Breast epithelium (tissue), 3 donors: ENCODE results near the gene SPACA6.

Experiments used
- POLR2A ChIP-seq: fragments of 450-650 bp; IDR thresholded peaks from one replicate; pipeline ENCODE4 v1.6.1; 2016; ENCODE audit warnings: antibody characterized with exemption, mild to moderate bottlenecking, moderate library complexity
- POLR2AphosphoS5 ChIP-seq, 3 donors: sonication (generic); formaldehyde crosslinking; IDR thresholded peaks; one replicate each; pipeline ENCODE4 v1.6.1; 2017; ENCODE audit warnings: antibody characterized with exemption in 3 of 3
- TF ChIP-seq, protein P1 (sequence below), 3 donors: fragments of 450-650 bp; IDR thresholded peaks; one replicate each; pipeline ENCODE4 v1.5.1; 2016 to 2017; ENCODE audit warnings: antibody characterized with exemption in 3 of 3, mild to moderate bottlenecking in 3 of 3, moderate library complexity in 3 of 3

DNA sequence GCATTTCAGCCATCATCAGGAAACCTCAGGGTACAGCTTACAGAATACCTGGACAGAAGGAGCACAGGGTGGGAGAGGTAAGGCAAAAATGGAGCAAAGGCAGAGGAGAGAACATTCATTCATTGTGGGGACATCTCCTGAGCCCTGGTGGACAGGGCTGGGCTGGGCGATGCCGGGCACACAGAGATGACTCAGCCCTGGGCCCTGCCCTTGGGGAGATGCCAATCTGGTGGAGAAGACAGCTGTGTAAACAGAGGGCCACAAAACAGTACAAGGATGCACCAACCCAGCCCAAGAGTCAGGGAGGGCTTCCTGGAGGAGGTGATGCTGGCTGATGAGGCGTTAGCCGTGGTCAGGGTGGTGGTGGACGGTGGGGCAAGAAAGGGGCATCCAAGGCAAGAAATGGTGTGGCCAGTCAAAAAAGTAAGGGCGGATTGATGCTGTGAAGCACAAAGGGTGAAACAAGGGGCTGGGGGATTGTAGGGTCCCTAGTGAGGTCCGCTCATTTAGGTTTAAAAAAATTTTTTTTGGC lies 34.3 kb downstream of the SPACA6 start:
- TF ChIP-seq POLR2A = no peak
- TF ChIP-seq, protein P1, sequence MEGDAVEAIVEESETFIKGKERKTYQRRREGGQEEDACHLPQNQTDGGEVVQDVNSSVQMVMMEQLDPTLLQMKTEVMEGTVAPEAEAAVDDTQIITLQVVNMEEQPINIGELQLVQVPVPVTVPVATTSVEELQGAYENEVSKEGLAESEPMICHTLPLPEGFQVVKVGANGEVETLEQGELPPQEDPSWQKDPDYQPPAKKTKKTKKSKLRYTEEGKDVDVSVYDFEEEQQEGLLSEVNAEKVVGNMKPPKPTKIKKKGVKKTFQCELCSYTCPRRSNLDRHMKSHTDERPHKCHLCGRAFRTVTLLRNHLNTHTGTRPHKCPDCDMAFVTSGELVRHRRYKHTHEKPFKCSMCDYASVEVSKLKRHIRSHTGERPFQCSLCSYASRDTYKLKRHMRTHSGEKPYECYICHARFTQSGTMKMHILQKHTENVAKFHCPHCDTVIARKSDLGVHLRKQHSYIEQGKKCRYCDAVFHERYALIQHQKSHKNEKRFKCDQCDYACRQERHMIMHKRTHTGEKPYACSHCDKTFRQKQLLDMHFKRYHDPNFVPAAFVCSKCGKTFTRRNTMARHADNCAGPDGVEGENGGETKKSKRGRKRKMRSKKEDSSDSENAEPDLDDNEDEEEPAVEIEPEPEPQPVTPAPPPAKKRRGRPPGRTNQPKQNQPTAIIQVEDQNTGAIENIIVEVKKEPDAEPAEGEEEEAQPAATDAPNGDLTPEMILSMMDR (IDR thresholded peaks at IDR 0.05) = no peak
- TF ChIP-seq POLR2AphosphoS5 (IDR thresholded peaks at IDR 0.05) = no peak
